Effector memory CD8-positive, alpha-beta T cell (primary cell): ENCODE data around the gene RAP2B.
"Not testable (repeated sequence)": the region's sequence is repeated elsewhere in the genome, so short reads cannot be mapped to it uniquely, and the experiment has no call there.

Experiments
- ATAC-seq: fragments of 150-1000 bp; cut with Tn5 transposase; replicated peaks from 2 replicates; pipeline ENCODE4 v1.10.0; 2021; ENCODE audit warnings: mild to moderate bottlenecking, moderate library complexity
- DNase-seq, 3 experiments: peaks; one replicate each; pipeline ENCODE4 v3.0.0; 2021
- H3K27ac Mint-ChIP-seq, 2 donors: one replicate each; pipeline ENCODE4 v1.8.0; 2022; ENCODE audit warnings: mild to moderate bottlenecking in 2 of 2, mixed read lengths in 2 of 2, moderate library complexity in 2 of 2
- H3K27me3 Mint-ChIP-seq, 2 donors: one replicate each; pipeline ENCODE4 v1.8.0; 2022; ENCODE audit warnings: mixed read lengths in 2 of 2
- H3K36me3 Mint-ChIP-seq: one replicate; pipeline ENCODE4 v1.8.0; 2022; ENCODE audit warnings: mild to moderate bottlenecking, moderate library complexity, mixed read lengths; ENCODE audit not compliant: insufficient read depth
- H3K4me1 Mint-ChIP-seq, 2 donors: one replicate each; pipeline ENCODE4 v1.8.0; 2022; ENCODE audit warnings: low read depth in 2 of 2, mixed read lengths in 2 of 2
- H3K4me3 Mint-ChIP-seq, 2 donors: one replicate each; pipeline ENCODE4 v1.8.0; 2022; ENCODE audit warnings: mild to moderate bottlenecking in 2 of 2, mixed read lengths in 2 of 2, moderate library complexity in 2 of 2
- H3K9me3 Mint-ChIP-seq, 2 donors: one replicate each; pipeline ENCODE4 v1.8.0; 2022; ENCODE audit warnings: mixed read lengths in 2 of 2

The RAP2B gene

GRCh38 chr3:153145454-153145853 lies 16.6 kb upstream of the RAP2B start:
- no peak overlapping the region for H3K4me3 Mint-ChIP-seq

GRCh38 chr3:153146191-153147053 lies 15.6 kb upstream of the RAP2B start:
- Mint-ChIP-seq H3K27ac (no peak overlapping the region), H3K9me3 (no peaks in the 10 kb centered on the region), H3K36me3 (no peaks in the 10 kb centered on the region), H3K4me3 (no peak overlapping the region), H3K27me3 (no peaks in the 10 kb centered on the region), H3K4me1 (peaks cover 1 to 4% of the 10 kb centered on the region in 2 donors)
- ATAC-seq (no peak), DNase-seq (no peak)

More at GRCh38 chr3:153145454-153145853, 16.6 kb upstream of the RAP2B start:
- no peak overlapping the region for H3K27ac Mint-ChIP-seq
- no peaks in the 10 kb centered on the region for H3K27me3 Mint-ChIP-seq
- no peaks in the 10 kb centered on the region for H3K36me3 Mint-ChIP-seq
- H3K4me1 Mint-ChIP-seq, result peaks cover 5 to 10% of the 10 kb centered on the region in 2 donors
- no peak for ATAC-seq
- no peaks in the 10 kb centered on the region for H3K9me3 Mint-ChIP-seq
- DNase-seq, result no peak

- Mint-ChIP-seq H3K27ac (no peak overlapping the region), H3K9me3 (no peaks in the 10 kb centered on the region), H3K27me3 (no peaks in the 10 kb centered on the region), H3K4me3 (no peak overlapping the region), H3K4me1 (no peaks in the 10 kb centered on the region), H3K36me3 (no peaks in the 10 kb centered on the region)
- no peak for DNase-seq
- no peak for ATAC-seq
Measured at GRCh38 chr3:153150991-153151390, 11.0 kb upstream of the RAP2B start.

- H3K4me1 Mint-ChIP-seq, result not testable (repeated sequence)
Measured at GRCh38 chr3:153155786-153156185, 6.2 kb upstream of the RAP2B start.

GRCh38 chr3:153158189-153158588 lies 3.8 kb upstream of the RAP2B start:
- no peaks in the 10 kb centered on the region for H3K27me3 Mint-ChIP-seq
- no peak overlapping the region for H3K4me3 Mint-ChIP-seq
- no peak overlapping the region for H3K27ac Mint-ChIP-seq
- peaks cover 7 to 12% of the 10 kb centered on the region in 2 donors for H3K4me1 Mint-ChIP-seq
- peaks cover 28% of the 10 kb centered on the region for H3K36me3 Mint-ChIP-seq
- DNase-seq (no peak), ATAC-seq (no peak)
- no peaks in the 10 kb centered on the region for H3K9me3 Mint-ChIP-seq

More at GRCh38 chr3:153155786-153156185, 6.2 kb upstream of the RAP2B start:
- not testable (repeated sequence) for ATAC-seq, H3K4me3 Mint-ChIP-seq, H3K27ac Mint-ChIP-seq, H3K9me3 Mint-ChIP-seq, H3K27me3 Mint-ChIP-seq, H3K36me3 Mint-ChIP-seq, DNase-seq

- H3K27ac Mint-ChIP-seq, result peak overlapping the region in 1 of 2 donors; percentile 95
- ATAC-seq (no peak), DNase-seq (no peak)
- H3K36me3 Mint-ChIP-seq, result peaks cover 33% of the 10 kb centered on the region
- no peaks in the 10 kb centered on the region for H3K27me3 Mint-ChIP-seq
- H3K4me3 Mint-ChIP-seq, result peak overlapping the region; percentile 14 to 99
- H3K4me1 Mint-ChIP-seq, result peaks cover 8 to 22% of the 10 kb centered on the region in 2 donors
- no peaks in the 10 kb centered on the region for H3K9me3 Mint-ChIP-seq
Measured at GRCh38 chr3:153158961-153159735, 2.9 kb upstream of the RAP2B start.

- ATAC-seq, result no peak
Measured at GRCh38 chr3:153159771-153160397, 2.1 kb upstream of the RAP2B start.

GRCh38 chr3:153160451-153161137 lies 1.4 kb upstream of the RAP2B start:
- DNase-seq (peak; percentile 64 to 68 (median 67)), ATAC-seq (peak; percentile 35)
- peaks cover 41% of the 10 kb centered on the region for H3K36me3 Mint-ChIP-seq
- H3K27me3 Mint-ChIP-seq, result no peaks in the 10 kb centered on the region
- H3K4me1 Mint-ChIP-seq, result peaks cover 20 to 35% of the 10 kb centered on the region in 2 donors
- H3K9me3 Mint-ChIP-seq, result no peaks in the 10 kb centered on the region
- peak overlapping the region; percentile 86 to 95 for H3K27ac Mint-ChIP-seq
- H3K4me3 Mint-ChIP-seq, result peak overlapping the region; percentile 98 to 99

More at GRCh38 chr3:153159771-153160397, 2.1 kb upstream of the RAP2B start:
- H3K27ac Mint-ChIP-seq, result peak overlapping the region; percentile 86 to 95
- no peaks in the 10 kb centered on the region for H3K27me3 Mint-ChIP-seq
- peak overlapping the region; percentile 98 to 99 for H3K4me3 Mint-ChIP-seq
- H3K9me3 Mint-ChIP-seq, result no peaks in the 10 kb centered on the region
- peaks cover 13 to 27% of the 10 kb centered on the region in 2 donors for H3K4me1 Mint-ChIP-seq
- H3K36me3 Mint-ChIP-seq, result peaks cover 34% of the 10 kb centered on the region
- DNase-seq, result no peak

GRCh38 chr3:153161138-153161713 lies 800 bp upstream of the RAP2B start:
- Mint-ChIP-seq H3K4me1 (peaks cover 22 to 41% of the 10 kb centered on the region in 2 donors), H3K36me3 (peaks cover 42% of the 10 kb centered on the region)

GRCh38 chr3:153162513-153163392 lies 727 bp downstream of the RAP2B start:
- peak; percentile 21 to 44 (median 37) for DNase-seq
- Mint-ChIP-seq H3K27me3 (no peaks in the 10 kb centered on the region), H3K9me3 (no peaks in the 10 kb centered on the region), H3K4me1 (peaks cover 35 to 56% of the 10 kb centered on the region in 2 donors), H3K4me3 (peak overlapping the region; percentile 98 to 99), H3K27ac (peak overlapping the region; percentile 86 to 95), H3K36me3 (peaks cover 47% of the 10 kb centered on the region)
- ATAC-seq, result no peak

More at GRCh38 chr3:153161138-153161713, 800 bp upstream of the RAP2B start:
- DNase-seq (peak; percentile 86 to 87 (median 86)), ATAC-seq (peak; percentile 72)
- no peaks in the 10 kb centered on the region for H3K9me3 Mint-ChIP-seq
- H3K27ac Mint-ChIP-seq, result peak overlapping the region; percentile 86 to 95
- peak overlapping the region; percentile 98 to 99 for H3K4me3 Mint-ChIP-seq
- H3K27me3 Mint-ChIP-seq, result no peaks in the 10 kb centered on the region

GRCh38 chr3:153163393-153163724 lies 1.3 kb downstream of the RAP2B start:
- peaks cover 37 to 62% of the 10 kb centered on the region in 2 donors for H3K4me1 Mint-ChIP-seq
- peak overlapping the region; percentile 86 to 95 for H3K27ac Mint-ChIP-seq
- no peaks in the 10 kb centered on the region for H3K27me3 Mint-ChIP-seq
- no peak for DNase-seq
- peaks cover 47% of the 10 kb centered on the region for H3K36me3 Mint-ChIP-seq
- no peak for ATAC-seq
- peak overlapping the region; percentile 98 to 99 for H3K4me3 Mint-ChIP-seq
- H3K9me3 Mint-ChIP-seq, result no peaks in the 10 kb centered on the region
